Peyer's patch (tissue), 4 donors: Measurements from ENCODE around the gene FGFRL1.

Source experiments
- CTCF ChIP-seq, 6 experiments: fragments of 450-650 bp in 4 of 6; fragments of 200-600 bp in 2 of 6; sonication (generic) in 1 of 6; IDR thresholded peaks; one replicate each; pipeline ENCODE4 v1.5.1; 2017 to 2019; ENCODE audit warnings: antibody characterized with exemption in 6 of 6, mild to moderate bottlenecking in 3 of 6, moderate library complexity in 1 of 6
- POLR2A ChIP-seq, 2 donors: fragments of 450-650 bp; IDR thresholded peaks; one replicate each; pipeline ENCODE4 v1.5.1; 2017; ENCODE audit warnings: antibody characterized with exemption in 2 of 2, mild to moderate bottlenecking in 2 of 2, moderate library complexity in 2 of 2

GRCh38 chr4:1032861-1033260, 21.4 kb downstream of the FGFRL1 start:
- TF ChIP-seq CTCF (IDR thresholded peaks at IDR 0.05) (no peak), POLR2A (IDR thresholded peaks at IDR 0.05) (no peak)
